HEK293 (cell line): ENCODE results near the gene HMCN2.

ENCODE experiments used
- CTCF ChIA-PET: fragments of 350-600 bp; formaldehyde crosslinking; extraction: SDS; loops from one replicate; lab custom pipeline; 2021; ENCODE audit warnings: antibody characterized with exemption; lab: Yijun Ruan, JAX
- POLR2A ChIA-PET: fragments of 300-600 bp; formaldehyde crosslinking; extraction: SDS; loops from one replicate; lab custom pipeline; 2020; ENCODE audit warnings: antibody characterized with exemption, inconsistent platforms; lab: Yijun Ruan, JAX
- H3K27ac ChIP-seq: fragments of 200-500 bp; sonication (Bioruptor generic); 2 replicates; pipeline ENCODE4 v1.5.1; 2014; ENCODE audit warnings: low read depth, low read length, control low read depth, inconsistent platforms; ENCODE audit errors: extremely low read depth
- H3K36me3 ChIP-seq, 2 experiments: fragments of 200-500 bp in 1 of 2; sonication (Bioruptor generic) in 1 of 2; 1 replicate in 1 of 2; 2 replicates in 1 of 2; pipeline ENCODE4 v1.5.1; 2014 to 2017; ENCODE audit warnings: inconsistent platforms in 2 of 2, low read length in 2 of 2; ENCODE audit not compliant: control insufficient read depth in 2 of 2, insufficient read depth in 1 of 2
- H3K4me1 ChIP-seq: fragments of 200-500 bp; sonication (Bioruptor generic); 2 replicates; pipeline ENCODE4 v1.5.1; 2014; ENCODE audit warnings: mild to moderate bottlenecking, low read length, inconsistent platforms; ENCODE audit not compliant: control insufficient read depth, insufficient read depth
- H3K4me3 ChIP-seq: 2 replicates; pipeline ENCODE4 v1.5.1; 2011; ENCODE audit warnings: low read depth, mild to moderate bottlenecking, control low read depth, low read length, moderate library complexity
- H3K9me3 ChIP-seq: fragments of 200-500 bp; sonication (Bioruptor generic); 2 replicates; pipeline ENCODE4 v1.5.1; 2014; ENCODE audit warnings: low read depth, low read length, inconsistent platforms; ENCODE audit not compliant: control insufficient read depth, insufficient read depth
- GFI1B ChIP-seq: fragments of 450-650 bp; formaldehyde crosslinking; IDR thresholded peaks from 2 replicates; pipeline ENCODE4 v1.5.1; 2016; ENCODE audit warnings: missing biosample characterization, missing genetic modification characterization
- INSM2 ChIP-seq: fragments of 450-650 bp; formaldehyde crosslinking; IDR thresholded peaks from 2 replicates; pipeline ENCODE4 v1.5.1; 2016; ENCODE audit warnings: missing biosample characterization, missing genetic modification characterization
- OSR2 ChIP-seq: fragments of 450-650 bp; formaldehyde crosslinking; IDR thresholded peaks from 2 replicates; pipeline ENCODE4 v1.5.1; 2016; ENCODE audit warnings: missing biosample characterization, missing genetic modification characterization
- SCRT2 ChIP-seq: fragments of 450-650 bp; formaldehyde crosslinking; IDR thresholded peaks from 2 replicates; pipeline ENCODE4 v1.5.1; 2016; ENCODE audit warnings: missing biosample characterization, missing genetic modification characterization
- SETDB1 ChIP-seq: IDR thresholded peaks from one replicate; pipeline ENCODE4 v1.6.1; 2017; ENCODE audit warnings: mild to moderate bottlenecking, low read length, moderate library complexity, mixed read lengths; ENCODE audit not compliant: insufficient read length
- TRIM28 ChIP-seq: IDR thresholded peaks from 2 replicates; pipeline ENCODE4 v1.6.1; 2011; ENCODE audit warnings: low read length, control low read depth, borderline replicate concordance
- ZBTB26 ChIP-seq: fragments of 450-650 bp; formaldehyde crosslinking; optimal IDR thresholded peaks from 2 replicates; pipeline ENCODE3; 2016; ENCODE audit warnings: missing biosample characterization, mild to moderate bottlenecking, missing genetic modification characterization
- ZNF114 ChIP-seq: fragments of 450-650 bp; formaldehyde crosslinking; IDR thresholded peaks from 2 replicates; pipeline ENCODE4 v1.5.0; 2017; ENCODE audit warnings: missing biosample characterization, missing genetic modification characterization
- ZNF174 ChIP-seq: fragments of 450-650 bp; formaldehyde crosslinking; IDR thresholded peaks from 2 replicates; pipeline ENCODE4 v1.5.0; 2017; ENCODE audit warnings: missing biosample characterization, mild to moderate bottlenecking, missing genetic modification characterization
- ZNF404 ChIP-seq: fragments of 450-650 bp; formaldehyde crosslinking; IDR thresholded peaks from 2 replicates; pipeline ENCODE4 v1.5.1; 2017; ENCODE audit warnings: missing biosample characterization, missing genetic modification characterization
- ZNF423 ChIP-seq: fragments of 450-650 bp; formaldehyde crosslinking; IDR thresholded peaks from 2 replicates; pipeline ENCODE4 v1.5.1; 2016; ENCODE audit warnings: missing biosample characterization, missing genetic modification characterization
- ZNF473 ChIP-seq: fragments of 450-650 bp; formaldehyde crosslinking; IDR thresholded peaks from 2 replicates; pipeline ENCODE4 v1.5.1; 2017; ENCODE audit warnings: missing biosample characterization, missing genetic modification characterization
- ZNF48 ChIP-seq: fragments of 450-650 bp; formaldehyde crosslinking; IDR thresholded peaks from 2 replicates; pipeline ENCODE4 v1.5.1; 2016; ENCODE audit warnings: missing biosample characterization, missing genetic modification characterization
- ZNF513 ChIP-seq: fragments of 450-650 bp; IDR thresholded peaks from 2 replicates; pipeline ENCODE4 v1.5.1; 2018; ENCODE audit warnings: missing biosample characterization, missing genetic modification characterization
- ZNF548 ChIP-seq: fragments of 450-650 bp; formaldehyde crosslinking; IDR thresholded peaks from 2 replicates; pipeline ENCODE4 v1.5.1; 2016; ENCODE audit warnings: missing biosample characterization, missing genetic modification characterization
- ZNF776 ChIP-seq: fragments of 450-650 bp; formaldehyde crosslinking; IDR thresholded peaks from 2 replicates; pipeline ENCODE4 v1.5.0; 2017; ENCODE audit warnings: missing biosample characterization, missing genetic modification characterization, borderline replicate concordance
- TF ChIP-seq, protein P1 (sequence below): fragments of 450-650 bp; formaldehyde crosslinking; IDR thresholded peaks from 2 replicates; pipeline ENCODE4 v1.5.1; 2016; ENCODE audit warnings: missing biosample characterization, missing genetic modification characterization
- TF ChIP-seq, protein P2 (sequence below): fragments of 450-650 bp; formaldehyde crosslinking; IDR thresholded peaks from 2 replicates; pipeline ENCODE4 v1.5.0; 2017; ENCODE audit warnings: missing biosample characterization, missing genetic modification characterization, borderline replicate concordance
- TF ChIP-seq, protein P3 (sequence below): fragments of 450-650 bp; formaldehyde crosslinking; IDR thresholded peaks from 2 replicates; pipeline ENCODE4 v1.5.1; 2016; ENCODE audit warnings: missing biosample characterization, missing genetic modification characterization, low read depth
- TF ChIP-seq, protein P4 (sequence below): fragments of 450-650 bp; formaldehyde crosslinking; IDR thresholded peaks from 2 replicates; pipeline ENCODE4 v1.5.1; 2016; ENCODE audit warnings: missing biosample characterization, missing genetic modification characterization

HMCN2 gene

GRCh38 chr9:130347931-130348330 lies 82.4 kb downstream of the HMCN2 start:
- H3K36me3 ChIP-seq: no peaks in the 10 kb centered on the region
- H3K4me3 ChIP-seq: no peak overlapping the region
- no peaks in the 10 kb centered on the region for H3K4me1 ChIP-seq
- ChIA-PET POLR2A (no interaction called here), CTCF (interaction anchor here (0.7 kb wide), 1 partner anchor 242 kb away, joined by 3 read pairs; no protein-coding TSS in a partner anchor)
- no peaks in the 10 kb centered on the region for H3K9me3 ChIP-seq
- TF ChIP-seq GFI1B (tag by site-specific recombination) (no peak), TRIM28 (no peak), ZNF473 (tag by site-specific recombination) (no peak), SCRT2 (tag by site-specific recombination) (no peak), ZNF423 (tag by site-specific recombination) (no peak), INSM2 (tag by site-specific recombination) (no peak), ZNF513 (tag by site-specific recombination) (no peak), ZNF776 (tag by site-specific recombination) (no peak), ZNF548 (tag by site-specific recombination) (no peak), OSR2 (tag by site-specific recombination) (no peak), SETDB1 (no peak), ZNF404 (tag by site-specific recombination) (no peak)
- TF ChIP-seq, protein P1, sequence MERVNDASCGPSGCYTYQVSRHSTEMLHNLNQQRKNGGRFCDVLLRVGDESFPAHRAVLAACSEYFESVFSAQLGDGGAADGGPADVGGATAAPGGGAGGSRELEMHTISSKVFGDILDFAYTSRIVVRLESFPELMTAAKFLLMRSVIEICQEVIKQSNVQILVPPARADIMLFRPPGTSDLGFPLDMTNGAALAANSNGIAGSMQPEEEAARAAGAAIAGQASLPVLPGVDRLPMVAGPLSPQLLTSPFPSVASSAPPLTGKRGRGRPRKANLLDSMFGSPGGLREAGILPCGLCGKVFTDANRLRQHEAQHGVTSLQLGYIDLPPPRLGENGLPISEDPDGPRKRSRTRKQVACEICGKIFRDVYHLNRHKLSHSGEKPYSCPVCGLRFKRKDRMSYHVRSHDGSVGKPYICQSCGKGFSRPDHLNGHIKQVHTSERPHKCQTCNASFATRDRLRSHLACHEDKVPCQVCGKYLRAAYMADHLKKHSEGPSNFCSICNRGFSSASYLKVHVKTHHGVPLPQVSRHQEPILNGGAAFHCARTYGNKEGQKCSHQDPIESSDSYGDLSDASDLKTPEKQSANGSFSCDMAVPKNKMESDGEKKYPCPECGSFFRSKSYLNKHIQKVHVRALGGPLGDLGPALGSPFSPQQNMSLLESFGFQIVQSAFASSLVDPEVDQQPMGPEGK: no peak
- TF ChIP-seq, protein P2, sequence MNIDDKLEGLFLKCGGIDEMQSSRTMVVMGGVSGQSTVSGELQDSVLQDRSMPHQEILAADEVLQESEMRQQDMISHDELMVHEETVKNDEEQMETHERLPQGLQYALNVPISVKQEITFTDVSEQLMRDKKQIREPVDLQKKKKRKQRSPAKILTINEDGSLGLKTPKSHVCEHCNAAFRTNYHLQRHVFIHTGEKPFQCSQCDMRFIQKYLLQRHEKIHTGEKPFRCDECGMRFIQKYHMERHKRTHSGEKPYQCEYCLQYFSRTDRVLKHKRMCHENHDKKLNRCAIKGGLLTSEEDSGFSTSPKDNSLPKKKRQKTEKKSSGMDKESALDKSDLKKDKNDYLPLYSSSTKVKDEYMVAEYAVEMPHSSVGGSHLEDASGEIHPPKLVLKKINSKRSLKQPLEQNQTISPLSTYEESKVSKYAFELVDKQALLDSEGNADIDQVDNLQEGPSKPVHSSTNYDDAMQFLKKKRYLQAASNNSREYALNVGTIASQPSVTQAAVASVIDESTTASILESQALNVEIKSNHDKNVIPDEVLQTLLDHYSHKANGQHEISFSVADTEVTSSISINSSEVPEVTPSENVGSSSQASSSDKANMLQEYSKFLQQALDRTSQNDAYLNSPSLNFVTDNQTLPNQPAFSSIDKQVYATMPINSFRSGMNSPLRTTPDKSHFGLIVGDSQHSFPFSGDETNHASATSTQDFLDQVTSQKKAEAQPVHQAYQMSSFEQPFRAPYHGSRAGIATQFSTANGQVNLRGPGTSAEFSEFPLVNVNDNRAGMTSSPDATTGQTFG (tag by site-specific recombination): no peak
- TF ChIP-seq, protein P3, sequence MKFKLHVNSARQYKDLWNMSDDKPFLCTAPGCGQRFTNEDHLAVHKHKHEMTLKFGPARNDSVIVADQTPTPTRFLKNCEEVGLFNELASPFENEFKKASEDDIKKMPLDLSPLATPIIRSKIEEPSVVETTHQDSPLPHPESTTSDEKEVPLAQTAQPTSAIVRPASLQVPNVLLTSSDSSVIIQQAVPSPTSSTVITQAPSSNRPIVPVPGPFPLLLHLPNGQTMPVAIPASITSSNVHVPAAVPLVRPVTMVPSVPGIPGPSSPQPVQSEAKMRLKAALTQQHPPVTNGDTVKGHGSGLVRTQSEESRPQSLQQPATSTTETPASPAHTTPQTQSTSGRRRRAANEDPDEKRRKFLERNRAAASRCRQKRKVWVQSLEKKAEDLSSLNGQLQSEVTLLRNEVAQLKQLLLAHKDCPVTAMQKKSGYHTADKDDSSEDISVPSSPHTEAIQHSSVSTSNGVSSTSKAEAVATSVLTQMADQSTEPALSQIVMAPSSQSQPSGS: no peak
- H3K27ac ChIP-seq: no peak overlapping the region

- H3K27ac ChIP-seq: no peak overlapping the region
- ChIA-PET POLR2A (no interaction called here), CTCF (no interaction called here)
- no peaks in the 10 kb centered on the region for H3K9me3 ChIP-seq
- H3K36me3 ChIP-seq: no peaks in the 10 kb centered on the region
- H3K4me1 ChIP-seq: no peaks in the 10 kb centered on the region
- no peak overlapping the region for H3K4me3 ChIP-seq
- TF ChIP-seq SETDB1 (no peak), ZBTB26 (tag by site-specific recombination) (no peak), ZNF48 (no peak), ZNF174 (tag by site-specific recombination) (no peak), ZNF114 (tag by site-specific recombination) (no peak)
- TF ChIP-seq, protein P4, sequence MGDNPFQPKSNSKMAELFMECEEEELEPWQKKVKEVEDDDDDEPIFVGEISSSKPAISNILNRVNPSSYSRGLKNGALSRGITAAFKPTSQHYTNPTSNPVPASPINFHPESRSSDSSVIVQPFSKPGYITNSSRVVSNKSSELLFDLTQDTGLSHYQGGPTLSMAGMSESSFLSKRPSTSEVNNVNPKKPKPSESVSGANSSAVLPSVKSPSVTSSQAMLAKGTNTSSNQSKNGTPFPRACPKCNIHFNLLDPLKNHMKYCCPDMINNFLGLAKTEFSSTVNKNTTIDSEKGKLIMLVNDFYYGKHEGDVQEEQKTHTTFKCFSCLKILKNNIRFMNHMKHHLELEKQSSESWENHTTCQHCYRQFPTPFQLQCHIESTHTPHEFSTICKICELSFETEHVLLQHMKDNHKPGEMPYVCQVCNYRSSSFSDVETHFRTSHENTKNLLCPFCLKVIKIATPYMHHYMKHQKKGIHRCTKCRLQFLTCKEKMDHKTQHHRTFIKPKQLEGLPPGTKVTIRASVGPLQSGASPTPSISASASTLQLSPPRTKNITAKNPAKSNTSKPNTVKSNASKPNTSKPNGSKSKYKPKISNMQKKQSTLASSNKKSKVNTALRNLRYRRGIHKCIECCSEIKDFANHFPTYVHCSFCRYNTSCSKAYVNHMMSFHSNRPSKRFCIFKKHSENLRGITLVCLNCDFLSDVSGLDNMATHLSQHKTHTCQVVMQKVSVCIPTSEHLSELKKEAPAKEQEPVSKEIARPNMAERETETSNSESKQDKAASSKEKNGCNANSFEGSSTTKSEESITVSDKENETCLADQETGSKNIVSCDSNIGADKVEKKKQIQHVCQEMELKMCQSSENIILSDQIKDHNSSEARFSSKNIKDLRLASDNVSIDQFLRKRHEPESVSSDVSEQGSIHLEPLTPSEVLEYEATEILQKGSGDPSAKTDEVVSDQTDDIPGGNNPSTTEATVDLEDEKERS (tag by site-specific recombination): no peak
Measured at GRCh38 chr9:130348341-130348740, 82.8 kb downstream of the HMCN2 start.
